PC-3 (cell line): ENCODE results near the gene SAPCD2. TPM values are rescaled to one million over a fixed set of nuclear protein-coding genes. Genes with fewer than 3 reads are reported as not detected.

Experiments used
- ATAC-seq: fragments of 200-7000 bp; cut with Tn5 transposase; 2 replicates; pipeline ENCODE4 v1.9.1; 2020; ENCODE audit warnings: mild to moderate bottlenecking, moderate library complexity
- BruUV-seq: library from RNA; stranded (reverse); fragments of 400-500 nt; replicated peaks from 2 replicates; lab custom pipeline; 2021; lab: Mats Ljungman, UMichigan
- CTCF ChIA-PET: fragments of 300-600 bp; sonication (Branson Sonifier 250); formaldehyde crosslinking; loops from one replicate; lab custom pipeline; 2022; ENCODE audit warnings: antibody characterized with exemption; lab: Charles Lee
- POLR2A ChIA-PET: fragments of 300-600 bp; sonication (Branson Sonifier 250); formaldehyde crosslinking; loops from one replicate; lab custom pipeline; 2022; ENCODE audit warnings: antibody characterized with exemption; ENCODE audit not compliant: unreplicated experiment; lab: Charles Lee
- DNase-seq: peaks from one replicate; pipeline ENCODE4 v3.0.0-alpha.2; 2015
- H2AFZ ChIP-seq: fragments of 300-600 bp; sonication (generic); 2 replicates; pipeline ENCODE4 v1.6.0; 2016; ENCODE audit warnings: antibody characterized with exemption, low read length
- H3F3A ChIP-seq: fragments of 300-600 bp; sonication (generic); one replicate; pipeline ENCODE4 v1.6.0; 2017; ENCODE audit warnings: antibody characterized with exemption, low read length, control low read depth, mild to moderate bottlenecking; ENCODE audit not compliant: unreplicated experiment
- H3K27ac ChIP-seq: fragments of 300-600 bp; sonication (generic); 2 replicates; pipeline ENCODE4 v1.5.1; 2016; ENCODE audit warnings: mild to moderate bottlenecking, low read length
- H3K27me3 ChIP-seq: fragments of 300-600 bp; sonication (generic); 2 replicates; pipeline ENCODE4 v1.6.1; 2016; ENCODE audit warnings: low read length, mixed read lengths
- H3K36me3 ChIP-seq: fragments of 300-600 bp; sonication (generic); 2 replicates; pipeline ENCODE4 v1.6.1; 2016; ENCODE audit warnings: low read depth, mixed run types, low read length, mixed read lengths
- H3K4me1 ChIP-seq: fragments of 300-600 bp; sonication (generic); 2 replicates; pipeline ENCODE4 v1.5.1; 2016; ENCODE audit warnings: low read length; ENCODE audit not compliant: insufficient read depth
- H3K4me2 ChIP-seq: fragments of 300-600 bp; sonication (generic); 2 replicates; pipeline ENCODE4 v1.6.0; 2016; ENCODE audit warnings: low read length
- H3K4me3 ChIP-seq: fragments of 300-600 bp; sonication (generic); 2 replicates; pipeline ENCODE4 v1.5.1; 2016; ENCODE audit warnings: mild to moderate bottlenecking, low read length, mixed read lengths
- H3K79me2 ChIP-seq: fragments of 300-600 bp; sonication (generic); 2 replicates; pipeline ENCODE4 v1.6.1; 2017; ENCODE audit warnings: low read length, mixed read lengths
- H3K9ac ChIP-seq: fragments of 300-600 bp; sonication (generic); 2 replicates; pipeline ENCODE4 v1.6.0; 2016; ENCODE audit warnings: mild to moderate bottlenecking, low read length
- H3K9me2 ChIP-seq: fragments of 300-600 bp; sonication (generic); replicated peaks from 2 replicates; pipeline ENCODE4 v1.6.1; 2016; ENCODE audit warnings: mixed run types, low read length, mixed read lengths
- H3K9me3 ChIP-seq: fragments of 300-600 bp; sonication (generic); 2 replicates; pipeline ENCODE4 v1.6.1; 2016; ENCODE audit warnings: low read length, mixed read lengths
- H4K20me1 ChIP-seq: fragments of 300-600 bp; sonication (generic); 2 replicates; pipeline ENCODE4 v1.6.1; 2016; ENCODE audit warnings: low read length, mixed read lengths
- CTCF ChIP-seq: fragments of 300-600 bp; sonication (generic); conservative IDR thresholded peaks from 2 replicates; pipeline ENCODE4 v1.5.1; 2017; ENCODE audit warnings: antibody characterized with exemption, low read depth, mild to moderate bottlenecking, low read length
- EZH2 ChIP-seq: fragments of 300-600 bp; sonication (generic); IDR thresholded peaks from one replicate; pipeline ENCODE4 v1.6.1; 2017; ENCODE audit warnings: antibody characterized with exemption, mild to moderate bottlenecking, low read length; ENCODE audit not compliant: unreplicated experiment
- EZH2phosphoT487 ChIP-seq: fragments of 300-600 bp; sonication (generic); IDR thresholded peaks from 2 replicates; pipeline ENCODE4 v1.6.1; 2018; ENCODE audit warnings: mild to moderate bottlenecking, antibody characterized with exemption, low read length, borderline replicate concordance
- intact Hi-C: fragments of 100-400 bp; cut with micrococcal nuclease; formaldehyde crosslinking; loops from 2 replicates; pipeline ENCODE4 v1.9.0; 2023
- total RNA-seq: library from RNA; depleted of rRNA; stranded (reverse); fragments of >200 nt; gene quantifications from 2 replicates; pipeline ENCODE4 v1.2.3, GENCODE V29; 2014

SAPCD2 gene
- total RNA-seq, 1 experiment from 2014 or later: 98.4 TPM

- Histone ChIP-seq H3K27ac (no peak overlapping the region), H3K27me3 (no peaks in the 10 kb centered on the region), H3F3A (no peaks in the 10 kb centered on the region), H3K9me2 (no peaks in the 10 kb centered on the region), H3K9me3 (no peaks in the 10 kb centered on the region), H2AFZ (no peak overlapping the region), H3K9ac (no peak overlapping the region), H4K20me1 (no peaks in the 10 kb centered on the region), H3K4me2 (no peak overlapping the region), H3K79me2 (no peaks in the 10 kb centered on the region), H3K4me3 (no peak overlapping the region), H3K36me3 (no peaks in the 10 kb centered on the region), H3K4me1 (peaks cover 20% of the 10 kb centered on the region)
- DNase-seq: no peak
- intact Hi-C loops: no loop called here
- TF ChIP-seq CTCF: no peak
- no peak for TF ChIP-seq EZH2
- no peak for TF ChIP-seq EZH2phosphoT487
- POLR2A ChIA-PET: no interaction called here
- BruUV-seq: no TSS peak
- ATAC-seq: no peak
- CTCF ChIA-PET: interaction anchor here (0.6 to 1.0 kb wide), 2 partner anchors 14 to 17 kb away, joined by 3 to 4 read pairs; no protein-coding TSS in a partner anchor
These were observed 18.1 kb downstream of the SAPCD2 start for GRCh38 chr9:137052293-137052692.

GRCh38 chr9:137051145-137051724, 19.1 kb downstream of the SAPCD2 start:
- H4K20me1 ChIP-seq: no peaks in the 10 kb centered on the region
- no peaks in the 10 kb centered on the region for H3K36me3 ChIP-seq
- DNase-seq: no peak
- no peaks in the 10 kb centered on the region for H3F3A ChIP-seq
- no peaks in the 10 kb centered on the region for H3K27me3 ChIP-seq
- intact Hi-C loops: no loop called here
- no peak overlapping the region for H3K4me2 ChIP-seq
- no peaks in the 10 kb centered on the region for H3K9me3 ChIP-seq
- no peaks in the 10 kb centered on the region for H3K9me2 ChIP-seq
- no TSS peak for BruUV-seq
- POLR2A ChIA-PET: no interaction called here
- TF ChIP-seq EZH2 (no peak), EZH2phosphoT487 (no peak), CTCF (no peak)
- ATAC-seq: no peak
- CTCF ChIA-PET: no interaction called here
- no peaks in the 10 kb centered on the region for H3K79me2 ChIP-seq
- no peak overlapping the region for H3K27ac ChIP-seq
- no peak overlapping the region for H3K4me3 ChIP-seq
- H3K4me1 ChIP-seq: peaks cover 15% of the 10 kb centered on the region
- no peak overlapping the region for H3K9ac ChIP-seq
- no peak overlapping the region for H2AFZ ChIP-seq

- Histone ChIP-seq H3K4me2 (no peak overlapping the region), H2AFZ (no peak overlapping the region), H3K27ac (no peak overlapping the region), H3K4me3 (no peak overlapping the region), H3K4me1 (peaks cover 14% of the 10 kb centered on the region), H3K27me3 (no peaks in the 10 kb centered on the region), H4K20me1 (no peaks in the 10 kb centered on the region), H3K36me3 (no peaks in the 10 kb centered on the region), H3K9me3 (no peaks in the 10 kb centered on the region), H3K79me2 (no peaks in the 10 kb centered on the region), H3K9ac (no peak overlapping the region), H3F3A (no peaks in the 10 kb centered on the region), H3K9me2 (no peaks in the 10 kb centered on the region)
- DNase-seq (no peak), ATAC-seq (no peak)
- intact Hi-C loops: no loop called here
- no TSS peak for BruUV-seq
- CTCF ChIA-PET: no interaction called here
- POLR2A ChIA-PET: no interaction called here
- TF ChIP-seq EZH2phosphoT487: no peak
- no peak for TF ChIP-seq EZH2
- no peak for TF ChIP-seq CTCF
These were observed 19.8 kb downstream of the SAPCD2 start for GRCh38 chr9:137050570-137050969.
